ENCODE measurements around the gene HMGCS2.
"Not testable (repeated sequence)": the region's sequence is repeated elsewhere in the genome, so short reads cannot be mapped to it uniquely, and the experiment has no call there.

The HMGCS2 gene

GRCh38 chr1:119787776-119788175 lies 19.1 kb upstream of the HMGCS2 start:
- DNase-seq, result no peak

- DNase-seq, result not testable (repeated sequence)
Measured at GRCh38 chr1:119786473-119787050, 17.9 kb upstream of the HMGCS2 start.

- DNase-seq, result not testable (repeated sequence)
Measured at GRCh38 chr1:119786046-119786445, 17.3 kb upstream of the HMGCS2 start.

GRCh38 chr1:119784191-119784781 lies 15.6 kb upstream of the HMGCS2 start:
- DNase-seq, result no peak

- DNase-seq, result no peak
Measured at GRCh38 chr1:119783354-119784185, 14.9 kb upstream of the HMGCS2 start.

GRCh38 chr1:119782631-119783325 lies 14.1 kb upstream of the HMGCS2 start:
- no peak for DNase-seq

GRCh38 chr1:119781434-119782210 lies 12.9 kb upstream of the HMGCS2 start:
- no peak for DNase-seq

- DNase-seq, result no peak
Measured at GRCh38 chr1:119779869-119780356, 11.2 kb upstream of the HMGCS2 start.

GRCh38 chr1:119778886-119779560 lies 10.3 kb upstream of the HMGCS2 start:
- DNase-seq, result no peak

GRCh38 chr1:119778359-119778758 lies 9.7 kb upstream of the HMGCS2 start:
- DNase-seq, result no peak

GRCh38 chr1:119774746-119775490 lies 6.2 kb upstream of the HMGCS2 start:
- no peak for DNase-seq

GRCh38 chr1:119773711-119774241 lies 5.1 kb upstream of the HMGCS2 start:
- no peak for DNase-seq

GRCh38 chr1:119772298-119772697 lies 3.6 kb upstream of the HMGCS2 start:
- no peak for DNase-seq

- DNase-seq, result no peak
Measured at GRCh38 chr1:119771770-119772169, 3.1 kb upstream of the HMGCS2 start.

GRCh38 chr1:119771016-119771415 lies 2.3 kb upstream of the HMGCS2 start:
- no peak for DNase-seq

GRCh38 chr1:119767486-119767885 lies 1.2 kb downstream of the HMGCS2 start:
- DNase-seq, result no peak

GRCh38 chr1:119766374-119766794 lies 2.3 kb downstream of the HMGCS2 start:
- DNase-seq, result no peak

- no peak for DNase-seq
Measured at GRCh38 chr1:119764220-119764619, 4.5 kb downstream of the HMGCS2 start.

GRCh38 chr1:119762953-119763352 lies 5.8 kb downstream of the HMGCS2 start:
- no peak for DNase-seq

GRCh38 chr1:119762409-119762808 lies 6.3 kb downstream of the HMGCS2 start:
- no peak for DNase-seq

GRCh38 chr1:119758584-119758983 lies 10.1 kb downstream of the HMGCS2 start:
- DNase-seq, result no peak

All from stimulated activated CD4-positive, alpha-beta T cell treated with anti-CD3 and anti-CD28 coated beads, Interleukin-2, amount 100 ng/mL, for 24 hours (primary cell).